ENCODE measurements around the gene FADS1.

- TF ChIP-seq POLR2A (IDR thresholded peaks at IDR 0.05), result no peak
- TF ChIP-seq, protein P1, sequence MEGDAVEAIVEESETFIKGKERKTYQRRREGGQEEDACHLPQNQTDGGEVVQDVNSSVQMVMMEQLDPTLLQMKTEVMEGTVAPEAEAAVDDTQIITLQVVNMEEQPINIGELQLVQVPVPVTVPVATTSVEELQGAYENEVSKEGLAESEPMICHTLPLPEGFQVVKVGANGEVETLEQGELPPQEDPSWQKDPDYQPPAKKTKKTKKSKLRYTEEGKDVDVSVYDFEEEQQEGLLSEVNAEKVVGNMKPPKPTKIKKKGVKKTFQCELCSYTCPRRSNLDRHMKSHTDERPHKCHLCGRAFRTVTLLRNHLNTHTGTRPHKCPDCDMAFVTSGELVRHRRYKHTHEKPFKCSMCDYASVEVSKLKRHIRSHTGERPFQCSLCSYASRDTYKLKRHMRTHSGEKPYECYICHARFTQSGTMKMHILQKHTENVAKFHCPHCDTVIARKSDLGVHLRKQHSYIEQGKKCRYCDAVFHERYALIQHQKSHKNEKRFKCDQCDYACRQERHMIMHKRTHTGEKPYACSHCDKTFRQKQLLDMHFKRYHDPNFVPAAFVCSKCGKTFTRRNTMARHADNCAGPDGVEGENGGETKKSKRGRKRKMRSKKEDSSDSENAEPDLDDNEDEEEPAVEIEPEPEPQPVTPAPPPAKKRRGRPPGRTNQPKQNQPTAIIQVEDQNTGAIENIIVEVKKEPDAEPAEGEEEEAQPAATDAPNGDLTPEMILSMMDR (IDR thresholded peaks at IDR 0.05), result no peak
- no peak for TF ChIP-seq POLR2AphosphoS5 (IDR thresholded peaks at IDR 0.05)
Observed at GRCh38 chr11:61812736-61813411, 3.9 kb downstream of the FADS1 start.

All from stomach (tissue), 4 donors.